Measurements from ENCODE around the gene GNG2.

GNG2 gene

GRCh38 chr14:51989293-51990234 is 129.2 kb downstream of the GNG2 start, which contains the start of gene RTRAF:
RTRAF (plus strand) TSS chr14:51989546; CDS start chr14:51989640, 94 bp downstream.
- in situ Hi-C loops (cut with MboI; ENCODE audit: low sequenced_read_pairs): no loop called here

- in situ Hi-C loops (cut with MboI; ENCODE audit: low sequenced_read_pairs): no loop called here
These were observed 130.1 kb downstream of the GNG2 start for GRCh38 chr14:51990488-51990887.

GRCh38 chr14:51993285-51993920 is 133.0 kb downstream of the GNG2 start:
- in situ Hi-C loops (cut with MboI; ENCODE audit: low sequenced_read_pairs): no loop called here

- in situ Hi-C loops (cut with MboI; ENCODE audit: low sequenced_read_pairs): no loop called here
These were observed 135.8 kb downstream of the GNG2 start for GRCh38 chr14:51996148-51996746.

- in situ Hi-C loops (cut with MboI; ENCODE audit: low sequenced_read_pairs): no loop called here
These were observed 137.9 kb downstream of the GNG2 start for GRCh38 chr14:51998348-51998747.

GRCh38 chr14:51999084-51999483 is 138.7 kb downstream of the GNG2 start:
- in situ Hi-C loops (cut with MboI; ENCODE audit: low sequenced_read_pairs): no loop called here

- in situ Hi-C loops (cut with MboI; ENCODE audit: low sequenced_read_pairs): loop anchor here (25.0 kb wide), 1 partner anchor 487 kb away; no protein-coding TSS in a partner anchor
These were observed 139.7 kb downstream of the GNG2 start for GRCh38 chr14:52000019-52000582.

- in situ Hi-C loops (cut with MboI; ENCODE audit: low sequenced_read_pairs): loop anchor here (25.0 kb wide), 1 partner anchor 487 kb away; no protein-coding TSS in a partner anchor
These were observed 140.3 kb downstream of the GNG2 start for GRCh38 chr14:52000696-52001095.

GRCh38 chr14:52002542-52002941 is 142.1 kb downstream of the GNG2 start:
- in situ Hi-C loops (cut with MboI; ENCODE audit: low sequenced_read_pairs): loop anchor here (25.0 kb wide), 1 partner anchor 485 kb away; no protein-coding TSS in a partner anchor

- in situ Hi-C loops (cut with MboI; ENCODE audit: low sequenced_read_pairs): loop anchor here (25.0 kb wide), 1 partner anchor 484 kb away; no protein-coding TSS in a partner anchor
These were observed 142.9 kb downstream of the GNG2 start for GRCh38 chr14:52003324-52003723.

GRCh38 chr14:52005625-52006024 is 145.2 kb downstream of the GNG2 start:
- in situ Hi-C loops (cut with MboI; ENCODE audit: low sequenced_read_pairs): loop anchor here (25.0 kb wide), 1 partner anchor 482 kb away; no protein-coding TSS in a partner anchor

- in situ Hi-C loops (cut with MboI; ENCODE audit: low sequenced_read_pairs): loop anchor here (25.0 kb wide), 1 partner anchor 481 kb away; no protein-coding TSS in a partner anchor
These were observed 145.9 kb downstream of the GNG2 start for GRCh38 chr14:52006361-52006760.

- in situ Hi-C loops (cut with MboI; ENCODE audit: low sequenced_read_pairs): loop anchor here (25.0 kb wide), 1 partner anchor 480 kb away; no protein-coding TSS in a partner anchor
These were observed 146.8 kb downstream of the GNG2 start for GRCh38 chr14:52007211-52007610.

- in situ Hi-C loops (cut with MboI; ENCODE audit: low sequenced_read_pairs): loop anchor here (25.0 kb wide), 1 partner anchor 480 kb away; no protein-coding TSS in a partner anchor
These were observed 147.2 kb downstream of the GNG2 start for GRCh38 chr14:52007637-52008036.

GRCh38 chr14:52008136-52008535 is 147.7 kb downstream of the GNG2 start:
- in situ Hi-C loops (cut with MboI; ENCODE audit: low sequenced_read_pairs): loop anchor here (25.0 kb wide), 1 partner anchor 479 kb away; no protein-coding TSS in a partner anchor

- in situ Hi-C loops (cut with MboI; ENCODE audit: low sequenced_read_pairs): loop anchor here (25.0 kb wide), 1 partner anchor 477 kb away; no protein-coding TSS in a partner anchor
These were observed 149.8 kb downstream of the GNG2 start for GRCh38 chr14:52010173-52010693.

GRCh38 chr14:52011523-52011922 is 151.1 kb downstream of the GNG2 start:
- in situ Hi-C loops (cut with MboI; ENCODE audit: low sequenced_read_pairs): loop anchor here (25.0 kb wide), 1 partner anchor 476 kb away; no protein-coding TSS in a partner anchor

- in situ Hi-C loops (cut with MboI; ENCODE audit: low sequenced_read_pairs): loop anchor here (25.0 kb wide), 1 partner anchor 475 kb away; no protein-coding TSS in a partner anchor
These were observed 152.2 kb downstream of the GNG2 start for GRCh38 chr14:52012635-52013034.

- in situ Hi-C loops (cut with MboI; ENCODE audit: low sequenced_read_pairs): loop anchor here (25.0 kb wide), 1 partner anchor 473 kb away; no protein-coding TSS in a partner anchor
These were observed 153.7 kb downstream of the GNG2 start for GRCh38 chr14:52013984-52014600.
